HG02759 (cell line): ENCODE measurements around the gene TMEM201.

Source experiments
- ATAC-seq: cut with Tn5 transposase; IDR thresholded peaks from one replicate; pipeline ENCODE4 v1.9.1; 2021; ENCODE audit warnings: mild to moderate bottlenecking, moderate library complexity; ENCODE audit not compliant: unreplicated experiment

Gene TMEM201

GRCh38 chr1:9576903-9577302 lies 11.8 kb upstream of the TMEM201 start:
- no peak for ATAC-seq

DNA sequence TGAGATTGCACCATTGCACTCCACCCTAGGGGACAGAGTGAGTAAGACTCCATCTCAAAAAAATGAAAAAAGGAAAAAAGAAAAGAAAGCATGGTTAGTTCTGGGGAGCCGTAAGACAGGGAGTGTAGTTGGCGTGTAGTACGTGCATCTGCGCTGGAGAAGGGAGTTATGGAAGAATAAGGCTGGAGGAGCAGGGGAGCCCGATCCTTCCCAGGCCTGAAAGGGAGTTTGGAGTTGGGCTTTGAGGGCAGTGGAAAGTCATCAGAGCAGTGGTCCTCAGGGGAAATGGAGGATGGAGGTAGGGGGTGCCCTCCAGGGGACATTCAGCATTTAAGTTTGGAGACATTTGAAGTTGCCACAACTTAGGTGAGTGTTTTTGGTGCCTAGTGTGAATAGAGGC lies 11.3 kb upstream of the TMEM201 start:
- ATAC-seq = no peak

GRCh38 chr1:9580942-9581341 lies 7.8 kb upstream of the TMEM201 start:
- no peak for ATAC-seq

DNA sequence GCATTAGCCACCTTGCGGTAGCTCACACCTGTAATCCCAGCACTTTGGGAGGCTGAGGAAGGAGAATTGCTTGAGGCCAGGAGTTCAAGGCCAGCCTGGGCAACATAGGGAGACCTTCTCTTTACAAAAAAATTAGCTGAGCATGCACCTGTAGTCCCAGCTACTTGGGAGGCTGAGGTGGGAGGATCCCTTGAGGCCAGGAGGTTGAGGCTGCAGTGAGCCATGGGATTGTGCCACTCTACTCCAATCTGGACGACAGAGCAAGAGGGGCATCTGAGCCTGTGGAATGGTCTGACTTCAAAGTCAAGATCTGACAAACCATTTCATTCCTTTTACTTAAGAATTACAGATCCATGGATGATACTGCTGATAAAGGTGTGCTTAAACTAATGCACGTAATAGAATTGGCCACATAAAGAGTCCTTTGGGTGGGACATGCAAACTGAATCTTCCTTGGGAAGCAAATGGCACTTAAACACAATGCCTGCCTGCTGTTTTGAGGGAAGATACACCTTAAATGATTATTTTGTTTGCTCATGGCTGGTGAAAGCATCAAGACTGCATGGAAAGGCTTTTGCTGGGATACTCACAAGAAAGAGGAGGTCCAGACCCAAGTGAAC lies 2.5 kb upstream of the TMEM201 start:
- ATAC-seq = no peak

- peak; percentile 19 for ATAC-seq
These were observed 520 bp downstream of the TMEM201 start for GRCh38 chr1:9589144-9589718.

DNA sequence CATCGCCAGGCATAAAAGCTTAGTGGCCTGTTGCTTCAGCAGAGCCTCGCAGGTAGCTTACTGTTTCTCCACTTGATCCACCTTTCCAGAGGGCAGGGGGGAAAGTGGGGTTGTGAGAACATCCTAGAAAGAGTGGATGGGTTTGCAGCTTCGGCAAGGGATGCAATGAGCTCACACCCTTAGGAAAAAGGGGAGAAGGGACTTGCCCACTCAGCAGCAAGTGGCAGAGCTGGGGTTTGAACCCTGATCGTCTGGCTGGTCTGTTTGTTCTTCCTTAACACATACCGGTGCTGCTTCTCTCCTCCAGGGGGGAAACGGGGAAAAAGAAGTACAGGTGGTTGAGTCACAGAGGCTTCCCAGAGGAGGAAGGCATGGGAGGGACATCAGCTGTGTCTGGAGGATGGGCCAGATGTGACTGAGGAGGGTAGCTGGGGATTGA lies 1.0 kb downstream of the TMEM201 start:
- no peak for ATAC-seq

GRCh38 chr1:9590201-9590600 lies 1.5 kb downstream of the TMEM201 start:
- ATAC-seq = no peak

DNA sequence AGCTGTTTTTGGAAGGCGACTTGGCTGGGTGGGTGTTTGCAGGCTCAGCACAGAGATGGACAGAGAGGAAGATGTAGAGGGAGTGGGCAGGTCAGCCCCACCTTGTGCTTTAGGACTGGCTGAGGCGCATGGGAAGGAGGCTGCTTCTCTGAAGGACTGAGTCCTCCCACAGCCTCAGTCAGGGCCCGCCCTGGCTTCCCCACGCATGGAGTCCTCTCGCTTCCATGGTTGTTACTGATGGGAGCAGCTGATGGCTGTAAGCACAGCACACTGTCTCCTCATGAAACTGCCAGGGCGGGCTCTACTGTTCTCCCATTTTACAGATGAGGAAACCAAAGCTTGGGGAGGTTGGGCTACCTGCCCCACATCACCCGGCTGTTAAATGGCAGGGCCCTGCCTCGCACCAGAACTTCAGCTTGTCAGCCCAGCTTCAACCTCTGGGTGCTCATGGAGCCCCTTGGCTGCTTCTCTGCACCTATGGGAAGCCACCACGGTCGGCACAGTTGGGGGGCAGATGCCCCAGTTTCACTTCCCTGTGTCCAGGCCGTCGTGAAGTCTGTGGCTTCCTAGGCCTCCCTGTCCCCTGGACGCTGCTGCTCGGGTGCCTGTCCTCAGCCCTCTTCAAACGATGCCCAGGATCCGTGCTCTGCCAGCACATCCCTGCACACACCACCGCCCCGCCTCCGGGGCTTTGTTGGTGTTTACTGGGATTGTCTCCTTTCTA lies 2.4 kb downstream of the TMEM201 start:
- no peak for ATAC-seq

DNA sequence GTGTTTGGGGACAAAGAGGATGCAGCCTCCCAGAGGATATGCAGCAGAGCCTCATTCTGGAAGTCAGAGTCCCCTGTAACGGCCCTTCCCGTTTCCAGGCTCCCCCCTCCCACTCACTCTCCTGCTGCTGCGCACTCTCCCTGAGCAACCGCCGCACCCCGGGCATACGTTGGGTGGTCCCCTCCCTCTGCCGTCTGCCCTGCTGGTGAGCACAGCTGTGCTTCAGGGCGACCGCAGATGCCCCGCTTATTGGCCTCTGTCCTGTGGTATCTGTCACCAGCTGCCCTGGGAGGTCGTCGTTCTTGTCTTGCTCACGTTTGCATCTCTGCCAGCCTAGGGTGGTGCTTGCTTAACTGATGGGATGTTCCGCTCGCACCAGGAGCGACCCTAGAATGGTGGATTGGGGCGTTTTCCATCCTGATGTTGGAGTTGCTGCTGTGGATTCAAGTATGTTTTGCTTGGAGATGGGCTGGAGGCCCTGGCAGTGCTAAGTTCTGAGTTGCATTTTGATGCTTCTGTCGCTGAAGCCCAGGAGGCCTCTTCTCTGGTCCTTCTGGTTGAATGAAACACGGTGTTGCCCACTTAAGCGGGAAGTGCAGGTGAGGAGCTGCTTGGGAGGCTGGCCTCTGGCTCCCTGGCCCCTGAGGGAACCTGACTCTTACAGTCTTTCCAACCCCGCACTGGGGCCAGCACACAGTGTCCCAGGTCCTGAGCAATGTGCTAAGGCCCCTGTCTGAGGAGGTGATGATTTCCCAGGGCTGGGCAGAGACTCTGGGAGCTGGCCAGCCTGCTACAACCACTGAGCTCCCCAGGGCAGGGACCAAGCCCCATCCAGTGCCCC lies 3.2 kb downstream of the TMEM201 start:
- no peak for ATAC-seq

GRCh38 chr1:9592510-9593075 lies 3.9 kb downstream of the TMEM201 start:
- no peak for ATAC-seq

GRCh38 chr1:9593147-9593491 lies 4.4 kb downstream of the TMEM201 start:
- no peak for ATAC-seq

GRCh38 chr1:9593492-9594465 lies 5.1 kb downstream of the TMEM201 start:
- no peak for ATAC-seq

DNA sequence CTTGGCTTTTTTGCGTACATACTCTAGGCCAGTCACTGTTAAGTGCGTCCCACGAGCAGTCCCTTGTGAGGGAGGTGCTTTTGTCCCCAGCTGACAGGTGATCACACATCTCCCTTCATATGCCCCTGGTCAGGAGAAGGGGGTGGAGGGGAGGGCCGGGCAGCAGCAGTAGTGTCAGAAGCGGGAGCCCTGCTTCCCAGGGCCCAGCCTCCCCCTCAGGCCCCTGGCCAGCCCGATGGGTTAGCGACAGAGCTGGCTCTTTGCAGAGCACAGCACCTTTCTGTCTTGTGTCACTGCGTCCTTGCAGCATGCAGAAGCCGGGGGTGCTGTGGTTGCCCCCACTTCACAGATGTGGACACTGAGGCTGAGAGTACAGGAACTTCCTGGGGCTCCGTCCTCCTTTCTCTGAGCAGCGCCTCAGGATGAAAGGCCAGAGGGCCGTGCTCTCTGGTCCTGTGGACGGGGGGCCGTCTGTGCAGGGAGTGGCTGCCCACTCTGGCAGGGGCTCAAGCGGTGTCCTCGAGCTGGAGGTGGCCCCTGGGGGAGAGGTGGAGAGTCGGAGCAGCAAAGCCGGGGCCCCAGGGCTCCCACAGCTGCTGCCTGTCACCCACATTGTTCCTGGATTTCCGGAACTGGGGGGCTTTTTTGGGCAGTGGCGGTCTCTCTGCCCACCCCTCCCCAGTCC lies 5.9 kb downstream of the TMEM201 start:
- ATAC-seq = no peak

DNA sequence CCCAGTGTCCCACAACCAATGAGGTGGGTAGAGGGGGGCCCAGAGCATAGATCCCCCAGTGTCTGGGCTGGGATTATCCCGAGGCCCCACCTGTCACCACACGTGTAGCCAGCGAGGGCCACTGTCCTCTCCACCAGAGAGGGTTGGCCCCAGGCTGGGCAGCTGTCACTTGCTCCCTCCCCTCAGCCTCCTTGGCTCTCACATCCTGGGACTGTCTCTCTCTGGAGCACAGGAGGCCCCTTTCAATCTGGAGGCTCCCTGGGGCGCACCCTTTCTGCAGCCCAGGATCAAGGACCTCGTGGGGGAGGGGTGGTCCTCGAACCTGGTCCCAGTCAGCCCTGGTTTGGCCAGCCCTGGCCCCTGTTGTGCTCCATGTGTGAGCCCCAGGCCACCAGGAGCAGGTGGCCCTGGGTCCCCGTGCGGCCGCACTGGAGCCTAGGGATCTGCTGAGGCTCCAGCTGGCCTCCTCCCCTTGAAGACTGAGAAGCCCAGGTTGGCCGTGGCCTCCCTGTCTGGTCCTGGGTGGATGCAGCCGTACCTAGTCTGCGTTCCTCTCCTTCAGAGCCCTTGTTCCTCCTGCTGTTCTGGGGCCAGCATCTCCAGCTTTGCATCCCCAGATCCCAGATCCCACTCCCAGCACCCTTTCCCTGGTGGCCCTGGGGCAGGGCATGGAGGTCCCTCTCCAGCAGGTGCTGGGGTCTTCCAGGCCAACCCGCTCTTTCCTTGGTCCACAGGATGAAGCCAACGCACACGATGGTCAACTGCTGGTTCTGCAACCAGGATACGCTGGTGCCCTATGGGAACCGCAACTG lies 6.7 kb downstream of the TMEM201 start:
- ATAC-seq = no peak

GRCh38 chr1:9595968-9596340 lies 7.2 kb downstream of the TMEM201 start:
- ATAC-seq = no peak

GRCh38 chr1:9596415-9597123 lies 7.9 kb downstream of the TMEM201 start:
- ATAC-seq = no peak

DNA sequence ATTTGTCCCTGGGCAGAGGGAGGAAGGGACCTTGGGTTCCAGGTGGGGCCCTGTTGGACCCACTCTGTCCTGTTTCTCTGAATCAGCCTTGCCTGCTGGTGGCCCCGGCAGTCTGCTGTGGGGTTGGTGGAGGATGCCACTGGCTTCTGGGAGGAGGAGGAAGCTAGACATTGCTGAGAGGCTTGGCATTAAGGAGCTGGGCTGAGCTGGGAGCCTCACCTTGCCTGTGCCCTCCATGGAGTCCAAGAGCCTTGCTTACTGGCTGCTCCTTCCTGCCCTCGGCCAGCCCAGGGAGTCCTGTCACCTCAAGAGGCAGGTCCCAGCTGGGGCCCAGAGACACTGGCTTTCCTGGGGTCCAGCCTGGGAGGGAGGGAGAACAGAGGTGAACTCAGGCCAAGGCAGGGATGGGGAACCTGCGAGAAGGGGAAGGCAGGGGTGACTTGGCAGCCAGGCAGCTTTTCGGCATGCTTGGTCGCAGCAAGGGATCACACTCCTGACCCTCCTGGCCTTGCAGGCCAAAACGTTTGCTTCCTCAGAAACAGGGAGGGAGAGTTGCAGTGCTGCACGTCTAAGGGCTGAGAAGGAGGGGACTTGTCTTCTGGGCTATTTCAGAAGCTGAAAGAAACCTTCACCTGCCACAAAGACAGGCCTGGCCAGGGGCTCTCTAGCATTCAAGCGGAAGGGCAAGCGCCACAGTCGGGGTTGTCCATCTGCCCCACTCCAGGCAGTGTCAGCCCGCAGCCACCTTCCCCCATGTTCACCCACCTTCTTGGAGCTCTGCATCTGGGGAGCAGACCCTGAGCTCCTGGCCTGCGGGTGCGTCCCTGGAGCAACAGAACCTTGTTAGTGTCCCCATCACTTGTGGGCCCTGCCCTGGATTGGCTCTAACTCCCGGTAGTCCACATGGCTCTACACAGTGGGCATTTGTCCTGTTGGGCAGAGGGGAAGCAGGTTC lies 8.9 kb downstream of the TMEM201 start:
- no peak for ATAC-seq
